Transverse colon (tissue), 4 donors: ENCODE measurements around the gene IL21. TPM values are rescaled to one million over a fixed set of nuclear protein-coding genes. Genes with fewer than 3 reads are reported as not detected.

Source experiments
- DNase-seq: peaks from one replicate; pipeline ENCODE4 v3.0.0-alpha.2; 2019
- H3K27ac ChIP-seq, 4 donors: fragments of 200-600 bp; sonication (generic); 2 replicates each; pipeline ENCODE4 v1.5.1; 2016 to 2018; ENCODE audit warnings: inconsistent platforms in 4 of 4
- H3K27me3 ChIP-seq: fragments of 200-600 bp; sonication (generic); 2 replicates; pipeline ENCODE4 v1.5.1; 2017; ENCODE audit warnings: inconsistent platforms
- H3K36me3 ChIP-seq, 4 donors: fragments of 200-600 bp; sonication (generic); 2 replicates each; pipeline ENCODE4 v1.5.1; 2017 to 2019; ENCODE audit warnings: inconsistent platforms in 4 of 4
- H3K4me1 ChIP-seq, 4 donors: fragments of 200-600 bp; sonication (generic); 2 replicates each; pipeline ENCODE4 v1.5.1; 2017 to 2020; ENCODE audit warnings: inconsistent platforms in 4 of 4
- H3K4me3 ChIP-seq, 4 donors: fragments of 200-600 bp; sonication (generic); 1 replicate in 1 of 4; 2 replicates in 3 of 4; pipeline versions ENCODE4 v1.5.1 to v1.6.1; 2017 to 2019; ENCODE audit warnings: inconsistent platforms in 4 of 4
- H3K9me3 ChIP-seq, 2 donors: fragments of 200-600 bp; sonication (generic); 2 replicates each; pipeline ENCODE4 v1.5.1; 2017 to 2019; ENCODE audit warnings: inconsistent platforms in 2 of 2
- EP300 ChIP-seq: sonication (generic); formaldehyde crosslinking; IDR thresholded peaks from one replicate; pipeline ENCODE4 v1.6.1; 2017; ENCODE audit warnings: antibody characterized with exemption, low read depth
- POLR2A ChIP-seq: fragments of 450-650 bp; IDR thresholded peaks from one replicate; pipeline ENCODE4 v1.6.1; 2016; ENCODE audit warnings: antibody characterized with exemption, mild to moderate bottlenecking, moderate library complexity
- POLR2AphosphoS5 ChIP-seq, 3 donors: sonication (generic); formaldehyde crosslinking; IDR thresholded peaks; one replicate each; pipeline ENCODE4 v1.6.1; 2016; ENCODE audit warnings: antibody characterized with exemption in 3 of 3
- WGBS, 2 donors: methylation state at CpG; one replicate each; pipeline ENCODE4 v1.1.5; 2018; ENCODE audit warnings: low coverage in 1 of 2; 5-methylcytosine and 5-hydroxymethylcytosine counted together
- in situ Hi-C, 4 donors: fragments of 200-750 bp; cut with MboI; loops; one replicate each; pipeline versions ENCODE4 v1.15.0 to v1.15.1; 2017; ENCODE audit warnings: low sequenced_read_pairs in 3 of 4, low pct_ligation_motif_present in 1 of 4, low pct_unique_long_range_greater_than_20kb in 1 of 4
- intact Hi-C: fragments of 100-400 bp; cut with DNase I; formaldehyde crosslinking; loops from one replicate; pipeline ENCODE4 v1.15.1; 2023; ENCODE audit warnings: low total_unique reads
- total RNA-seq, 4 donors: library from RNA; depleted of rRNA; stranded (reverse); fragments of >200 nt; gene quantifications; one replicate each; pipeline ENCODE4 v1.1.0, GENCODE V29; 2016
- TF ChIP-seq, protein P1 (sequence below), 5 experiments: fragments of 200-600 bp in 3 of 5; fragments of 450-650 bp in 2 of 5; sonication (generic) in 3 of 5; IDR thresholded peaks; 1 replicate in 2 of 5; 2 replicates in 3 of 5; pipeline ENCODE4 v1.5.1; 2016 to 2017; ENCODE audit warnings: antibody characterized with exemption in 5 of 5, inconsistent platforms in 3 of 5, mild to moderate bottlenecking in 2 of 5, moderate library complexity in 1 of 5

IL21 gene
- total RNA-seq, 4 donors from 2014 or later = 0.16 TPM; not detected in 3

DNA sequence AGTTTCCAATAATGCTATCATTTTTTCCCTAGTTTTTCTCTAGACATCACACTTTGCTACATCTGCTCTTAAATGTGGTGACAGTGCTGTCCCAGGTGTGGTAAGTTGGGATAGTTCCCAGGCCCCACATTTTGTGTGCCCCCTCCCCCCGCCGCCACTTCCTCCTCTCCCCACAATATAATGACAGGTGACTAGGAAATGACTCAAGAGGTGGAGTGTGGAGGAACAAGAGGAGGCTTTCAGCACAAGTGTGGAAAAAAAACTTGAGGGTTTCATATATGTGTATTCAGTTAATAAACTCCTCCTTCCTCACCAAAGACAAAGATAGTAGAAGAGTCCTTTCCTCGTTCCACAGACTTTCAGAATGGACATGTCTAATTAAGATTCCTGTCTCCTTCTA is 18.3 kb upstream of the IL21 start:
- no peaks in the 10 kb centered on the region for H3K9me3 ChIP-seq
- intact Hi-C loops = no loop called here
- in situ Hi-C loops = no loop called here
- no peaks in the 10 kb centered on the region for H3K27me3 ChIP-seq
- H3K4me1 ChIP-seq = no peaks in the 10 kb centered on the region
- no peaks in the 10 kb centered on the region for H3K36me3 ChIP-seq
- no peak overlapping the region for H3K4me3 ChIP-seq
- DNase-seq = no peak
- 65 to 69% methylated on average over 3 of the region's 3 CpGs for WGBS, 2 donors
- TF ChIP-seq EP300 (no peak), POLR2AphosphoS5 (IDR thresholded peaks at IDR 0.05) (no peak), POLR2A (no peak)
- TF ChIP-seq, protein P1, sequence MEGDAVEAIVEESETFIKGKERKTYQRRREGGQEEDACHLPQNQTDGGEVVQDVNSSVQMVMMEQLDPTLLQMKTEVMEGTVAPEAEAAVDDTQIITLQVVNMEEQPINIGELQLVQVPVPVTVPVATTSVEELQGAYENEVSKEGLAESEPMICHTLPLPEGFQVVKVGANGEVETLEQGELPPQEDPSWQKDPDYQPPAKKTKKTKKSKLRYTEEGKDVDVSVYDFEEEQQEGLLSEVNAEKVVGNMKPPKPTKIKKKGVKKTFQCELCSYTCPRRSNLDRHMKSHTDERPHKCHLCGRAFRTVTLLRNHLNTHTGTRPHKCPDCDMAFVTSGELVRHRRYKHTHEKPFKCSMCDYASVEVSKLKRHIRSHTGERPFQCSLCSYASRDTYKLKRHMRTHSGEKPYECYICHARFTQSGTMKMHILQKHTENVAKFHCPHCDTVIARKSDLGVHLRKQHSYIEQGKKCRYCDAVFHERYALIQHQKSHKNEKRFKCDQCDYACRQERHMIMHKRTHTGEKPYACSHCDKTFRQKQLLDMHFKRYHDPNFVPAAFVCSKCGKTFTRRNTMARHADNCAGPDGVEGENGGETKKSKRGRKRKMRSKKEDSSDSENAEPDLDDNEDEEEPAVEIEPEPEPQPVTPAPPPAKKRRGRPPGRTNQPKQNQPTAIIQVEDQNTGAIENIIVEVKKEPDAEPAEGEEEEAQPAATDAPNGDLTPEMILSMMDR (IDR thresholded peaks at IDR 0.05) = no peak
- no peak overlapping the region for H3K27ac ChIP-seq

DNA sequence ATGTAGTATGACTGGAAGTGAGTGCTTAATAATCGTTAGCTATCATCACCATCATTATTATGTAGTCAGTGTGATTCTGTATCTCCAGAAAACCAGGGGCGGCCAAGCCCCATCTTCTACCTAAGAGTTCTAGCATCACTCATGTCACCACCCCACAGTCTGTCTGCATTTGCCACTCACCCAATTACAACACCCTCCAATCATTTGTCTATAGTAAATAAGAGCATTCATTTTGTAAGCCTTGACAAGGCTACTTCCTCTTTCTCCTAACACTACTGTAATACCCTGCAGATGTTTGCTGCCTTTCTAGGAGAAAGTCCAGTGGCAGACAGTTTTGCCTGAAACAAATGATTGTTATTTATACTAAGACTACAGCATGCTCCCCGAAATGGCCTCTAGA is 15.8 kb upstream of the IL21 start:
- Histone ChIP-seq H3K4me3 (no peak overlapping the region), H3K36me3 (no peaks in the 10 kb centered on the region), H3K27ac (no peak overlapping the region), H3K4me1 (no peaks in the 10 kb centered on the region), H3K27me3 (no peaks in the 10 kb centered on the region), H3K9me3 (no peaks in the 10 kb centered on the region)
- intact Hi-C loops (no loop called here), in situ Hi-C loops (no loop called here)
- no peak for TF ChIP-seq EP300
- no peak for TF ChIP-seq POLR2A
- TF ChIP-seq POLR2AphosphoS5 (IDR thresholded peaks at IDR 0.05) = no peak
- DNase-seq = no peak
- WGBS, 2 donors = 66 to 69% methylated on average over 3 of the region's 3 CpGs

DNA sequence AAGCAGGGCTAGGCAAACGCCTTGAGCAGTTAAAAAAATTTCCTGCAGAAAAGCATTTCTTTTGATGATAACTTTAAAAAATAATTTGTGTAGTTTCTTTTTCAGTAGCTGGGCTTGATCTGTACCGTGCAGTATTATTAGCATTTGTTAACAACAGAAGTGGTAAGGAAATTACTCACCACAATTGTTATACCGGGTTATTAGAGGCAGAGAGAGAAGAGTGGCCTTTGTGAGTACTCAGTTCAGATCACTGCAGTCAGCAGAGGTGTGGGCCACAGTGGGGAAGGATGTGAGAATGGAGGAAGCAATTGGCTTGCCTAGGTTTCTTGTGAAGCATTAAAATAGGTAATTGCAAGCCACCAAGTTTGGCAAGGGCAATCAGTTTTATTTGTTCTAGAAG is 14.3 kb upstream of the IL21 start:
- WGBS, 2 donors = 42 to 58% methylated on average over 3 of the region's 3 CpGs
- no peak for TF ChIP-seq POLR2A
- TF ChIP-seq, protein P1 (IDR thresholded peaks at IDR 0.05) = no peak
- TF ChIP-seq EP300 = no peak
- no peak for TF ChIP-seq POLR2AphosphoS5 (IDR thresholded peaks at IDR 0.05)
- H3K27ac ChIP-seq = no peak overlapping the region
- DNase-seq = no peak
- in situ Hi-C loops = no loop called here
- H3K27me3 ChIP-seq = no peaks in the 10 kb centered on the region
- intact Hi-C loops = no loop called here
- H3K36me3 ChIP-seq = no peaks in the 10 kb centered on the region
- H3K4me1 ChIP-seq = no peaks in the 10 kb centered on the region
- no peaks in the 10 kb centered on the region for H3K9me3 ChIP-seq
- no peak overlapping the region for H3K4me3 ChIP-seq

DNA sequence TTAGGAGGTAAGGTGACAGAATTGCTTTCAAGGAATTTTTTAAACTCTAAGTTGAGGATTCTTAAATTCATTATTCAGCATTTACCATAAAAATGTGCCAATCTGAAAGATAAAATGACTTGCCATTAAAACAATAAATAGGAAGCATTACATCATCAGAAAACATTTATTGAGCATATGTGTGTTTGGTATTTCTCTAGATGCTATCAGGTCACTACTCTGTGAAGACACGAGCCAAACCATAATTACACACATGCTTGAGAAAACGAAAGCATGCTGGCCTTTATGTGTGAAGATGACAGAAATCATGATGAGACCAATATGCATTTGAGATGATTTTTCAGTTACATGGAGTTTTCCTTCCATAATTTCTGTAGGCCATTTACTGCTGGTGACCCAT is 12.3 kb upstream of the IL21 start:
- Histone ChIP-seq H3K4me3 (no peak overlapping the region), H3K4me1 (no peaks in the 10 kb centered on the region), H3K9me3 (no peaks in the 10 kb centered on the region), H3K36me3 (no peaks in the 10 kb centered on the region), H3K27ac (no peak overlapping the region), H3K27me3 (no peaks in the 10 kb centered on the region)
- WGBS, 2 donors = 38 to 42% methylated on average over 2 of the region's 2 CpGs
- TF ChIP-seq POLR2AphosphoS5 (IDR thresholded peaks at IDR 0.05) (no peak), EP300 (no peak), POLR2A (no peak)
- TF ChIP-seq, protein P1 (IDR thresholded peaks at IDR 0.05) = no peak
- intact Hi-C loops = no loop called here
- in situ Hi-C loops = no loop called here
- DNase-seq = no peak

DNA sequence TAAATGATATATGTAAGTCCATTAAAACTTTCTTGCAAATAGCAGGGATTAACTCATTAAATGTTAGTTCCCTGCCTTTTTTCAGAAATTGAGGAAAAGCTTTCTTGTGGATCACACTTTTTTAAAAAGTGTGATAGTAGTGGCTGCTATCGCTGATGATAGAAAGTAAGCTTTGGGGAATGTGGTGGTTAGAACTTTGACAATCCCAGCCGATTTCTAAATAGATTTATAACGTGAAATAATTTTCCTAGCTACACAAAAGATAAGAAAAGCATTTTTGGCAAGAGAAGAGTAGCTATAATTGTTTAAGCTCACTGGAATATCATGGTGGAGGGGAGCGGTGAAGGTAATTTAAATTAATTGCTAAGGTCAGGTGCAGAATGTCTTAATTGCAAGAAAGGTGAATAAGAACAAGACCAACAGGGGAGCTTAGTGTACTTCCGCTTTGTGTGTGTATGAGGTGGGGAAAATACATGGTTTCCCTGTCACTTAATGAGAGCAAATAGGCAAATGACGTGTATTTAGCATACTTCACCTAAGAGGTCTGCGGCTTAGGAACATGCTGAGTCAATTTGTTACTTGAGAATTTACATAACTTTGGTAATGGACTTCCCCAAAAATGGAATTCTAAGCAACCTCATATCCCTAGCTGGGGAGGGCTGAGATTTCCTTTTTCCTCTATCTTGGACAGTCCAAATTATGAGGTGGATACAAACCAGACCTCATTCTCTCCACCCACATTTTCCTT is 11.7 kb upstream of the IL21 start:
- Histone ChIP-seq H3K9me3 (no peaks in the 10 kb centered on the region), H3K27me3 (no peaks in the 10 kb centered on the region), H3K27ac (no peak overlapping the region), H3K36me3 (no peaks in the 10 kb centered on the region), H3K4me3 (no peak overlapping the region), H3K4me1 (no peaks in the 10 kb centered on the region)
- in situ Hi-C loops = no loop called here
- intact Hi-C loops = no loop called here
- TF ChIP-seq, protein P1 (IDR thresholded peaks at IDR 0.05) = no peak
- no peak for TF ChIP-seq POLR2AphosphoS5 (IDR thresholded peaks at IDR 0.05)
- no peak for TF ChIP-seq POLR2A
- no peak for TF ChIP-seq EP300
- DNase-seq = no peak
- 61 to 68% methylated on average over 7 of the region's 7 CpGs for WGBS, 2 donors
